H9 (cell line): Measurements from ENCODE around the gene FAM25A. TPM values are rescaled to one million over a fixed set of nuclear protein-coding genes. Genes with fewer than 3 reads are reported as not detected.
"Not testable (repeated sequence)": the region's sequence is repeated elsewhere in the genome, so short reads cannot be mapped to it uniquely, and the experiment has no call there.

Experiments
- DNase-seq: peaks from one replicate; pipeline ENCODE4 v3.0.0-alpha.2; 2017
- H2AFZ ChIP-seq: one replicate; pipeline ENCODE4 v1.6.1; 2013; ENCODE audit warnings: mild to moderate bottlenecking, low read length, control low read depth, moderate library complexity
- H2AK5ac ChIP-seq: 2 replicates; pipeline ENCODE4 v1.6.1; 2013; ENCODE audit warnings: low read length, control low read depth, mixed read lengths; ENCODE audit not compliant: insufficient read length
- H2BK120ac ChIP-seq: one replicate; pipeline ENCODE4 v1.6.1; 2013; ENCODE audit warnings: low read depth, mild to moderate bottlenecking, low read length, control low read depth, inconsistent platforms; ENCODE audit not compliant: poor library complexity, severe bottlenecking
- H2BK12ac ChIP-seq: 2 replicates; pipeline ENCODE4 v1.6.1; 2013; ENCODE audit warnings: low read length, control low read depth, mixed read lengths, low read depth; ENCODE audit not compliant: insufficient read length
- H2BK15ac ChIP-seq: 2 replicates; pipeline ENCODE4 v1.6.1; 2013; ENCODE audit warnings: low read depth, low read length, control low read depth
- H2BK20ac ChIP-seq: one replicate; pipeline ENCODE4 v1.6.1; 2013; ENCODE audit warnings: low read depth, mild to moderate bottlenecking, low read length, control low read depth, inconsistent platforms; ENCODE audit not compliant: poor library complexity, severe bottlenecking
- H2BK5ac ChIP-seq: 2 replicates; pipeline ENCODE4 v1.6.1; 2013; ENCODE audit warnings: low read length, control low read depth, mixed read lengths; ENCODE audit not compliant: insufficient read length
- H3K14ac ChIP-seq: 2 replicates; pipeline ENCODE4 v1.6.1; 2013; ENCODE audit warnings: low read length, control low read depth; ENCODE audit not compliant: insufficient read depth
- H3K18ac ChIP-seq: 2 replicates; pipeline ENCODE4 v1.6.1; 2013; ENCODE audit warnings: low read depth, mild to moderate bottlenecking, mixed read lengths, low read length, control low read depth; ENCODE audit not compliant: insufficient read length
- H3K23ac ChIP-seq: 2 replicates; pipeline ENCODE4 v1.6.1; 2013; ENCODE audit warnings: low read length, control low read depth, mixed read lengths, low read depth; ENCODE audit not compliant: insufficient read length
- H3K23me2 ChIP-seq: 2 replicates; pipeline ENCODE4 v1.6.1; 2013; ENCODE audit warnings: low read depth, mild to moderate bottlenecking, mixed read lengths, low read length, control low read depth; ENCODE audit not compliant: insufficient read length, poor library complexity, severe bottlenecking
- H3K27ac ChIP-seq: 2 replicates; pipeline ENCODE4 v1.5.1; 2013; ENCODE audit warnings: low read length, control low read depth, mixed read lengths, low read depth; ENCODE audit not compliant: insufficient read length
- H3K27me3 ChIP-seq: 2 replicates; pipeline ENCODE4 v1.6.1; 2013; ENCODE audit warnings: low read length, control low read depth, inconsistent platforms; ENCODE audit not compliant: insufficient read depth
- H3K4ac ChIP-seq: 2 replicates; pipeline ENCODE4 v1.6.1; 2013; ENCODE audit warnings: low read depth, mild to moderate bottlenecking, control low read depth, inconsistent platforms, low read length, moderate library complexity
- H3K4me1 ChIP-seq: 2 replicates; pipeline ENCODE4 v1.6.1; 2013; ENCODE audit warnings: low read length, control low read depth, inconsistent platforms; ENCODE audit not compliant: insufficient read depth
- H3K4me2 ChIP-seq: 2 replicates; pipeline ENCODE4 v1.6.1; 2013; ENCODE audit warnings: low read length, control low read depth, mixed read lengths; ENCODE audit not compliant: insufficient read length, insufficient read depth
- H3K56ac ChIP-seq: 2 replicates; pipeline ENCODE4 v1.6.1; 2013; ENCODE audit warnings: low read depth, mild to moderate bottlenecking, mixed read lengths, low read length, control low read depth; ENCODE audit not compliant: insufficient read length
- H3K79me1 ChIP-seq: 2 replicates; pipeline ENCODE4 v1.6.1; 2013; ENCODE audit warnings: low read depth, mild to moderate bottlenecking, moderate library complexity, low read length, control low read depth, inconsistent platforms; ENCODE audit not compliant: insufficient read depth, poor library complexity, severe bottlenecking
- H3K79me2 ChIP-seq: 2 replicates; pipeline ENCODE4 v1.6.1; 2013; ENCODE audit warnings: low read length, control low read depth, inconsistent platforms; ENCODE audit not compliant: insufficient read depth
- H3K9ac ChIP-seq: 2 replicates; pipeline ENCODE4 v1.6.1; 2013; ENCODE audit warnings: low read length, control low read depth, mixed read lengths; ENCODE audit not compliant: insufficient read length; ENCODE audit errors: extremely low read depth
- H3K9me3 ChIP-seq: one replicate; pipeline ENCODE4 v1.6.1; 2013; ENCODE audit warnings: low read depth, low read length, inconsistent platforms; ENCODE audit not compliant: control insufficient read depth
- H3T11ph ChIP-seq: one replicate; pipeline ENCODE4 v1.6.1; 2013; ENCODE audit warnings: mild to moderate bottlenecking, low read length, control low read depth, inconsistent platforms
- H4K20me1 ChIP-seq: one replicate; pipeline ENCODE4 v1.6.1; 2013; ENCODE audit not compliant: control insufficient read depth, insufficient read length, insufficient read depth
- H4K5ac ChIP-seq: 2 replicates; pipeline ENCODE4 v1.6.1; 2013; ENCODE audit warnings: low read depth, mild to moderate bottlenecking, mixed read lengths, low read length, control low read depth; ENCODE audit not compliant: insufficient read length
- H4K8ac ChIP-seq: replicated peaks from 2 replicates; pipeline ENCODE4 v1.6.1; 2013; ENCODE audit warnings: low read length, control low read depth, mixed read lengths, low read depth; ENCODE audit not compliant: insufficient read length
- H4K91ac ChIP-seq: 2 replicates; pipeline ENCODE4 v1.6.1; 2013; ENCODE audit warnings: low read depth, mild to moderate bottlenecking, moderate library complexity, mixed read lengths, low read length, control low read depth; ENCODE audit not compliant: insufficient read length
- H3K27ac Mint-ChIP-seq, 3 experiments: 2 replicates in 2 of 3; 3 replicates in 1 of 3; pipeline ENCODE4 v1.8.0; 2020 to 2021; ENCODE audit warnings: mixed read lengths in 3 of 3, mild to moderate bottlenecking in 1 of 3, moderate library complexity in 1 of 3
- H3K27me3 Mint-ChIP-seq: 2 replicates; pipeline ENCODE4 v1.8.0; 2021; ENCODE audit warnings: low read depth, mild to moderate bottlenecking, moderate library complexity, mixed read lengths
- H3K36me3 Mint-ChIP-seq, 3 experiments: 2 replicates in 2 of 3; 3 replicates in 1 of 3; pipeline ENCODE4 v1.8.0; 2020 to 2021; ENCODE audit warnings: low read depth in 3 of 3, mixed read lengths in 3 of 3; ENCODE audit not compliant: insufficient read depth in 1 of 3
- H3K4me1 Mint-ChIP-seq, 2 experiments: 2 replicates each; pipeline ENCODE4 v1.8.0; 2020; ENCODE audit warnings: mixed read lengths in 2 of 2
- H3K4me3 Mint-ChIP-seq, 2 experiments: 2 replicates in 1 of 2; 3 replicates in 1 of 2; pipeline ENCODE4 v1.8.0; 2020 to 2021; ENCODE audit warnings: mild to moderate bottlenecking in 2 of 2, mixed read lengths in 2 of 2, moderate library complexity in 1 of 2
- H3K9me3 Mint-ChIP-seq, 2 experiments: 2 replicates in 1 of 2; 3 replicates in 1 of 2; pipeline ENCODE4 v1.8.0; 2020; ENCODE audit warnings: mild to moderate bottlenecking in 2 of 2, mixed read lengths in 2 of 2, moderate library complexity in 1 of 2
- CTCF ChIP-seq: fragments of 200-600 bp; sonication (generic); conservative IDR thresholded peaks from 3 replicates; pipeline ENCODE4 v1.8.0; 2021; ENCODE audit warnings: antibody characterized with exemption, mild to moderate bottlenecking
- WGBS: extraction: QIAGEN DNeasy Blood & Tissue Kit; methylation state at CpG from one replicate; pipeline ENCODE4 v1.1.7; 2013; ENCODE audit warnings: missing lambda C conversion rate, low lambda C conversion rate, mixed read lengths; ENCODE audit not compliant: insufficient read length; ENCODE audit errors: extremely low coverage; 5-methylcytosine and 5-hydroxymethylcytosine counted together
- total RNA-seq: library from RNA; stranded (reverse); gene quantifications from 2 replicates; pipeline ENCODE4 v1.2.1, GENCODE V29; 2021

Gene FAM25A
- total RNA-seq, 1 experiment from 2014 or later, result not detected

- H3K9me3 Mint-ChIP-seq, result no peaks in the 10 kb centered on the region; a peak in 1 of 5 replicates
- H2BK5ac ChIP-seq, result no peak overlapping the region
- no peak overlapping the region for H3K27ac ChIP-seq
- H3K27ac Mint-ChIP-seq, result no peak overlapping the region
- H3K4me2 ChIP-seq, result no peak overlapping the region
- H2BK20ac ChIP-seq, result no peak overlapping the region
- no peaks in the 10 kb centered on the region for H3K27me3 Mint-ChIP-seq
- H4K20me1 ChIP-seq, result no peaks in the 10 kb centered on the region
- H3K18ac ChIP-seq, result no peak overlapping the region
- no peak overlapping the region for H4K91ac ChIP-seq
- H3K4ac ChIP-seq, result no peak overlapping the region
- no peak overlapping the region for H4K5ac ChIP-seq
- H3K9me3 ChIP-seq, result no peaks in the 10 kb centered on the region
- H4K8ac ChIP-seq, result no peak overlapping the region
- TF ChIP-seq CTCF, result no peak
- H3K23me2 ChIP-seq, result no peaks in the 10 kb centered on the region
- no peak overlapping the region for H3K4me3 Mint-ChIP-seq
- H3K4me1 Mint-ChIP-seq, result no peaks in the 10 kb centered on the region
- WGBS, result no CpG with 5 or more reads among the region's 3 CpGs
- H3K4me1 ChIP-seq, result no peaks in the 10 kb centered on the region
- no peaks in the 10 kb centered on the region for H3K27me3 ChIP-seq
- no peak overlapping the region for H3K56ac ChIP-seq
- H3K79me1 ChIP-seq, result no peaks in the 10 kb centered on the region
- no peak overlapping the region for H3K9ac ChIP-seq
- no peak overlapping the region for H3K23ac ChIP-seq
- H2BK15ac ChIP-seq, result no peak overlapping the region
- no peak for DNase-seq
- no peak overlapping the region for H2BK120ac ChIP-seq
- no peaks in the 10 kb centered on the region for H3K79me2 ChIP-seq
- no peak overlapping the region for H2BK12ac ChIP-seq
- no peak overlapping the region for H2AK5ac ChIP-seq
- no peak overlapping the region for H3T11ph ChIP-seq
- no peak overlapping the region for H2AFZ ChIP-seq
- no peaks in the 10 kb centered on the region for H3K36me3 Mint-ChIP-seq
- H3K14ac ChIP-seq, result no peak overlapping the region
These were observed 19.6 kb upstream of the FAM25A start for GRCh38 chr10:87000491-87000890.

- WGBS, result no CpG with 5 or more reads among the region's 1 CpG
- not testable (repeated sequence) for H3K4me3 Mint-ChIP-seq, H3K23ac ChIP-seq, H4K5ac ChIP-seq, H3K27me3 ChIP-seq, H2BK120ac ChIP-seq, H3K4ac ChIP-seq, H3K4me1 Mint-ChIP-seq, H4K20me1 ChIP-seq, H2BK5ac ChIP-seq, H3K9me3 Mint-ChIP-seq, H3K18ac ChIP-seq, H3T11ph ChIP-seq, H3K27ac ChIP-seq, H2BK15ac ChIP-seq, H3K4me1 ChIP-seq, H2AFZ ChIP-seq, H3K27ac Mint-ChIP-seq, H2BK20ac ChIP-seq, H3K4me2 ChIP-seq, H3K79me1 ChIP-seq, H2BK12ac ChIP-seq, H3K9ac ChIP-seq, H3K14ac ChIP-seq, H3K56ac ChIP-seq, H3K36me3 Mint-ChIP-seq, H4K91ac ChIP-seq, H3K79me2 ChIP-seq, DNase-seq, H3K9me3 ChIP-seq, H3K23me2 ChIP-seq, H3K27me3 Mint-ChIP-seq, H2AK5ac ChIP-seq, H4K8ac ChIP-seq
These were observed 13.0 kb upstream of the FAM25A start for GRCh38 chr10:87007124-87007523.
